HepG2 (cell line): ENCODE measurements around the gene STOML2. TPM values are rescaled to one million over a fixed set of nuclear protein-coding genes. Genes with fewer than 3 reads are reported as not detected.

Experiments used
- GATAD2A ChIP-seq: IDR thresholded peaks from 2 replicates; pipeline ENCODE4 v1.6.1; 2016
- GZF1 ChIP-seq: sonication (generic); formaldehyde crosslinking; IDR thresholded peaks from 2 replicates; pipeline ENCODE4 v1.5.1; 2020; ENCODE audit warnings: mild to moderate bottlenecking, missing genetic modification reagents
- KLF16 ChIP-seq, 2 experiments: sonication (generic) in 1 of 2; formaldehyde crosslinking in 1 of 2; IDR thresholded peaks; 2 replicates each; pipeline versions ENCODE4 v1.6.1 to v1.8.0; 2016 to 2023; ENCODE audit warnings: missing genetic modification reagents in 2 of 2, missing compliant biosample characterization in 1 of 2
- MZF1 ChIP-seq: sonication (generic); formaldehyde crosslinking; IDR thresholded peaks from 2 replicates; pipeline ENCODE4 v1.8.1; 2023; ENCODE audit warnings: mild to moderate bottlenecking, missing genetic modification reagents, borderline replicate concordance
- NR2F2 ChIP-seq: IDR thresholded peaks from 2 replicates; pipeline ENCODE4 v1.6.1; 2012; ENCODE audit warnings: low read depth, inconsistent platforms, borderline replicate concordance
- PAX8 ChIP-seq: sonication (generic); formaldehyde crosslinking; IDR thresholded peaks from 2 replicates; pipeline ENCODE4 v1.8.0; 2022; ENCODE audit warnings: mild to moderate bottlenecking, missing genetic modification reagents, borderline replicate concordance
- PCBP1 ChIP-seq: fragments of 200-400 bp; formaldehyde crosslinking; IDR thresholded peaks from 2 replicates; pipeline ENCODE4 v1.6.1; 2017; ENCODE audit warnings: mild to moderate bottlenecking, low read depth, low read length, borderline replicate concordance
- PPARG ChIP-seq: conservative IDR thresholded peaks from 2 replicates; pipeline ENCODE4 v1.6.1; 2016; ENCODE audit warnings: missing biosample characterization, missing genetic modification reagents
- RFX3 ChIP-seq: IDR thresholded peaks from 2 replicates; pipeline ENCODE4 v1.6.1; 2016; ENCODE audit warnings: missing biosample characterization, missing genetic modification reagents
- RXRB ChIP-seq: IDR thresholded peaks from 2 replicates; pipeline ENCODE4 v1.6.1; 2016; ENCODE audit warnings: borderline replicate concordance, missing genetic modification reagents, missing compliant biosample characterization
- SSRP1 ChIP-seq: IDR thresholded peaks from 2 replicates; pipeline ENCODE4 v1.6.1; 2016; ENCODE audit warnings: control low read depth
- SYNCRIP ChIP-seq: fragments of 200-400 bp; formaldehyde crosslinking; IDR thresholded peaks from 2 replicates; pipeline ENCODE4 v1.6.1; 2018; ENCODE audit warnings: mild to moderate bottlenecking, low read depth, low read length; ENCODE audit not compliant: insufficient read depth
- XRCC5 ChIP-seq: fragments of 200-400 bp; formaldehyde crosslinking; optimal IDR thresholded peaks from 2 replicates; pipeline ENCODE3; 2017; ENCODE audit warnings: mild to moderate bottlenecking, low read length
- ZNF331 ChIP-seq: sonication (generic); formaldehyde crosslinking; IDR thresholded peaks from 2 replicates; pipeline ENCODE4 v1.4.0; 2020; ENCODE audit warnings: missing genetic modification reagents
- ZNF543 ChIP-seq: sonication (generic); formaldehyde crosslinking; IDR thresholded peaks from 2 replicates; pipeline ENCODE4 v1.4.0; 2020; ENCODE audit warnings: mild to moderate bottlenecking, missing genetic modification reagents
- ZNF713 ChIP-seq: sonication (generic); formaldehyde crosslinking; IDR thresholded peaks from 2 replicates; pipeline ENCODE4 v1.4.0; 2020; ENCODE audit warnings: mild to moderate bottlenecking, missing genetic modification reagents
- ZNF747 ChIP-seq: sonication (generic); formaldehyde crosslinking; IDR thresholded peaks from 2 replicates; pipeline ENCODE4 v1.8.1; 2023; ENCODE audit warnings: missing genetic modification reagents, mild to moderate bottlenecking, borderline replicate concordance
- ZNF775 ChIP-seq: sonication (generic); formaldehyde crosslinking; IDR thresholded peaks from 2 replicates; pipeline ENCODE4 v1.4.0; 2020; ENCODE audit warnings: missing genetic modification reagents, mild to moderate bottlenecking, moderate library complexity, borderline replicate concordance
- ZNF777 ChIP-seq: sonication (generic); formaldehyde crosslinking; IDR thresholded peaks from 2 replicates; pipeline ENCODE4 v1.4.0; 2020; ENCODE audit warnings: missing genetic modification reagents
- polyA plus RNA-seq, 8 experiments: library from polyadenylated mRNA; depleted of rRNA in 3 of 8; stranded (reverse) in 7 of 8; unstranded in 1 of 8; fragments of >200 nt; fragmentation: Illumina TruSeq in 4 of 8; extraction: Trizol in 4 of 8; gene quantifications; 2 replicates each; pipeline versions ENCODE4 v1.2.1 to v1.2.3, GENCODE V29; 2011 to 2016; ENCODE audit warnings: low read depth in 4 of 8, missing spikeins in 1 of 8, mixed read lengths in 1 of 8; ENCODE audit not compliant: insufficient read depth in 1 of 8
- total RNA-seq, 5 experiments: library from RNA; depleted of rRNA; stranded (reverse); fragments of >200 nt; fragmentation: Illumina TruSeq; extraction: Trizol; gene quantifications; 2 replicates each; pipeline ENCODE4 v1.2.3, GENCODE V29; 2016; ENCODE audit warnings: low read depth in 1 of 5
- TF ChIP-seq, protein P1 (sequence below): sonication (generic); formaldehyde crosslinking; IDR thresholded peaks from 2 replicates; pipeline ENCODE4 v1.4.0; 2020; ENCODE audit warnings: missing genetic modification reagents, low read depth, mild to moderate bottlenecking, borderline replicate concordance
- TF ChIP-seq, protein P2 (sequence below): sonication (generic); formaldehyde crosslinking; IDR thresholded peaks from 2 replicates; pipeline ENCODE4 v1.4.0; 2020; ENCODE audit warnings: mild to moderate bottlenecking, missing genetic modification reagents
- TF ChIP-seq, protein P3 (sequence below): sonication (generic); formaldehyde crosslinking; IDR thresholded peaks from 2 replicates; pipeline ENCODE4 v1.4.0; 2020; ENCODE audit warnings: missing genetic modification reagents, borderline replicate concordance
- TF ChIP-seq, protein P4 (sequence below): IDR thresholded peaks from 2 replicates; pipeline ENCODE4 v1.6.1; 2012; ENCODE audit warnings: low read depth, low read length, improper control_type of control experiment
- TF ChIP-seq, protein P5 (sequence below): sonication (generic); formaldehyde crosslinking; IDR thresholded peaks from 2 replicates; pipeline ENCODE4 v1.4.0; 2020; ENCODE audit warnings: missing genetic modification reagents

Gene STOML2
- total and polyA plus RNA-seq, 2 of the 13 experiments (the other 11 are each of a cell fraction or from before 2014, with no cell fraction given) = 245 to 250 TPM

DNA sequence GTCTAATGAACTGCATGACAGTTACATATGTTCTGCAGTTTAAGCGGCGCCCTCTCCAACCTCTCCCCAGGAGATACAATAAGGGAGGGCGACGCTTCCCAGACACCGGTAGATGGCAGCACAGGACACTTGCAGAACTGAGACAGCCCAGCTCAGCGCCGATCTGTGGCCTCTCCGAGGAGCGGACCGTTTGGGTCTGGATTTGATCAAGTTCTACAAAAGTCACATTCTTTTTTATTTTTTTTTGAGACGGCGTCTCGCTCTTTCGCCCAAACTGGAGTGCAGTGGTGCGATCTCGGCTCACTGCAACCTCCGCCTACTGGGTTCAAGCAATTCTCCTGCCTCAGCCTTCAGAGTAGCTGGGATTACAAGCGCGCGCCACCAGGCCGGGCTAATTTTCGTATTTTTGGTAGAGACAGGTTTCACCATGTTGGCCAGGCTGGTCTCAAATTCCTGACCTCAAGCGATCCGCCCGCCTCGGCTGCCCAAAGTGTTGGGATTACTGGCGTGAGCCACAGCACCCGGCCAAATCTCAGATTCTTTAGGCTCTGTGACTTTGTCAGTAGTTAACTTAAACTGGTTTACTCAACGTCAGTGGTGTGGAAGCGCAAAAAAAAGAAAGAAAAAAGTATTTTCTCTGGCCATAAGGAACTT lies 14.1 kb upstream of the STOML2 start (continued):
- TF ChIP-seq GZF1 (CRISPR knock-in tag) (no peak), PPARG (CRISPR knock-in tag) (0 out of 2 replicates have a peak, but pooled peaks have one; percentile 35), SYNCRIP (no peak), SSRP1 (CRISPR knock-in tag) (0 out of 2 replicates have a peak, but pooled peaks have one; percentile 37), XRCC5 (peak; percentile 75), KLF16 (CRISPR knock-in tag; IDR thresholded peaks at IDR 0.05) (0 out of 4 replicates have a peak, but pooled peaks of 1 of the 2 experiments have one; percentile 32), PCBP1 (no peak), ZNF775 (CRISPR knock-in tag) (no peak), NR2F2 (0 out of 2 replicates have a peak, but pooled peaks have one; percentile 10), RFX3 (CRISPR knock-in tag) (no peak), GATAD2A (CRISPR knock-in tag) (peak; percentile 51), PAX8 (CRISPR knock-in tag) (no peak), RXRB (0 out of 2 replicates have a peak, but pooled peaks have one; percentile 16), ZNF543 (CRISPR knock-in tag) (peak; percentile 58; the same call in 1 of the 2 replicates), ZNF331 (CRISPR knock-in tag) (0 out of 2 replicates have a peak, but pooled peaks have one; percentile 9), ZNF777 (CRISPR knock-in tag) (peak; percentile 33; the same call in 1 of the 2 replicates), MZF1 (no peak), ZNF713 (CRISPR knock-in tag) (no peak), ZNF747 (CRISPR knock-in tag) (no peak)
- TF ChIP-seq, protein P1, sequence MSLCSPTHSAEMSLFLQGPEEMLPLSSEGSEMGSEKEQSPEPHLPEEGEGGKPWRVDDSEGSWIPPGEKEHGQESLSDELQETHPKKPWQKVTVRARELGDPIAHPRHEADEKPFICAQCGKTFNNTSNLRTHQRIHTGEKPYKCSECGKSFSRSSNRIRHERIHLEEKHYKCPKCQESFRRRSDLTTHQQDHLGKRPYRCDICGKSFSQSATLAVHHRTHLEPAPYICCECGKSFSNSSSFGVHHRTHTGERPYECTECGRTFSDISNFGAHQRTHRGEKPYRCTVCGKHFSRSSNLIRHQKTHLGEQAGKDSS (CRISPR knock-in tag) = 0 out of 2 replicates have a peak, but pooled peaks have one; percentile 23
- TF ChIP-seq, protein P2, sequence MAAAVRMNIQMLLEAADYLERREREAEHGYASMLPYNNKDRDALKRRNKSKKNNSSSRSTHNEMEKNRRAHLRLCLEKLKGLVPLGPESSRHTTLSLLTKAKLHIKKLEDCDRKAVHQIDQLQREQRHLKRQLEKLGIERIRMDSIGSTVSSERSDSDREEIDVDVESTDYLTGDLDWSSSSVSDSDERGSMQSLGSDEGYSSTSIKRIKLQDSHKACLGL (CRISPR knock-in tag) = 0 out of 2 replicates have a peak, but pooled peaks have one; percentile 1
- TF ChIP-seq, protein P3, sequence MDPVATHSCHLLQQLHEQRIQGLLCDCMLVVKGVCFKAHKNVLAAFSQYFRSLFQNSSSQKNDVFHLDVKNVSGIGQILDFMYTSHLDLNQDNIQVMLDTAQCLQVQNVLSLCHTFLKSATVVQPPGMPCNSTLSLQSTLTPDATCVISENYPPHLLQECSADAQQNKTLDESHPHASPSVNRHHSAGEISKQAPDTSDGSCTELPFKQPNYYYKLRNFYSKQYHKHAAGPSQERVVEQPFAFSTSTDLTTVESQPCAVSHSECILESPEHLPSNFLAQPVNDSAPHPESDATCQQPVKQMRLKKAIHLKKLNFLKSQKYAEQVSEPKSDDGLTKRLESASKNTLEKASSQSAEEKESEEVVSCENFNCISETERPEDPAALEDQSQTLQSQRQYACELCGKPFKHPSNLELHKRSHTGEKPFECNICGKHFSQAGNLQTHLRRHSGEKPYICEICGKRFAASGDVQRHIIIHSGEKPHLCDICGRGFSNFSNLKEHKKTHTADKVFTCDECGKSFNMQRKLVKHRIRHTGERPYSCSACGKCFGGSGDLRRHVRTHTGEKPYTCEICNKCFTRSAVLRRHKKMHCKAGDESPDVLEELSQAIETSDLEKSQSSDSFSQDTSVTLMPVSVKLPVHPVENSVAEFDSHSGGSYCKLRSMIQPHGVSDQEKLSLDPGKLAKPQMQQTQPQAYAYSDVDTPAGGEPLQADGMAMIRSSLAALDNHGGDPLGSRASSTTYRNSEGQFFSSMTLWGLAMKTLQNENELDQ = no peak
- TF ChIP-seq, protein P4, sequence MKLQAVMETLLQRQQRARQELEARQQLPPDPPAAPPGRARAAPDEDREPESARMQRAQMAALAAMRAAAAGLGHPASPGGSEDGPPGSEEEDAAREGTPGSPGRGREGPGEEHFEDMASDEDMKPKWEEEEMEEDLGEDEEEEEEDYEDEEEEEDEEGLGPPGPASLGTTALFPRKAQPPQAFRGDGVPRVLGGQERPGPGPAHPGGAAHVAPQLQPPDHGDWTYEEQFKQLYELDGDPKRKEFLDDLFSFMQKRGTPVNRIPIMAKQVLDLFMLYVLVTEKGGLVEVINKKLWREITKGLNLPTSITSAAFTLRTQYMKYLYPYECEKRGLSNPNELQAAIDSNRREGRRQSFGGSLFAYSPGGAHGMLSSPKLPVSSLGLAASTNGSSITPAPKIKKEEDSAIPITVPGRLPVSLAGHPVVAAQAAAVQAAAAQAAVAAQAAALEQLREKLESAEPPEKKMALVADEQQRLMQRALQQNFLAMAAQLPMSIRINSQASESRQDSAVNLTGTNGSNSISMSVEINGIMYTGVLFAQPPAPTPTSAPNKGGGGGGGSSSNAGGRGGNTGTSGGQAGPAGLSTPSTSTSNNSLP = no peak
- TF ChIP-seq, protein P5, sequence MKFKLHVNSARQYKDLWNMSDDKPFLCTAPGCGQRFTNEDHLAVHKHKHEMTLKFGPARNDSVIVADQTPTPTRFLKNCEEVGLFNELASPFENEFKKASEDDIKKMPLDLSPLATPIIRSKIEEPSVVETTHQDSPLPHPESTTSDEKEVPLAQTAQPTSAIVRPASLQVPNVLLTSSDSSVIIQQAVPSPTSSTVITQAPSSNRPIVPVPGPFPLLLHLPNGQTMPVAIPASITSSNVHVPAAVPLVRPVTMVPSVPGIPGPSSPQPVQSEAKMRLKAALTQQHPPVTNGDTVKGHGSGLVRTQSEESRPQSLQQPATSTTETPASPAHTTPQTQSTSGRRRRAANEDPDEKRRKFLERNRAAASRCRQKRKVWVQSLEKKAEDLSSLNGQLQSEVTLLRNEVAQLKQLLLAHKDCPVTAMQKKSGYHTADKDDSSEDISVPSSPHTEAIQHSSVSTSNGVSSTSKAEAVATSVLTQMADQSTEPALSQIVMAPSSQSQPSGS (CRISPR knock-in tag) = peak; percentile 46; the same call in 1 of the 2 replicates
